Measurements from ENCODE around the gene HPCAL1.

HPCAL1 gene

DNA sequence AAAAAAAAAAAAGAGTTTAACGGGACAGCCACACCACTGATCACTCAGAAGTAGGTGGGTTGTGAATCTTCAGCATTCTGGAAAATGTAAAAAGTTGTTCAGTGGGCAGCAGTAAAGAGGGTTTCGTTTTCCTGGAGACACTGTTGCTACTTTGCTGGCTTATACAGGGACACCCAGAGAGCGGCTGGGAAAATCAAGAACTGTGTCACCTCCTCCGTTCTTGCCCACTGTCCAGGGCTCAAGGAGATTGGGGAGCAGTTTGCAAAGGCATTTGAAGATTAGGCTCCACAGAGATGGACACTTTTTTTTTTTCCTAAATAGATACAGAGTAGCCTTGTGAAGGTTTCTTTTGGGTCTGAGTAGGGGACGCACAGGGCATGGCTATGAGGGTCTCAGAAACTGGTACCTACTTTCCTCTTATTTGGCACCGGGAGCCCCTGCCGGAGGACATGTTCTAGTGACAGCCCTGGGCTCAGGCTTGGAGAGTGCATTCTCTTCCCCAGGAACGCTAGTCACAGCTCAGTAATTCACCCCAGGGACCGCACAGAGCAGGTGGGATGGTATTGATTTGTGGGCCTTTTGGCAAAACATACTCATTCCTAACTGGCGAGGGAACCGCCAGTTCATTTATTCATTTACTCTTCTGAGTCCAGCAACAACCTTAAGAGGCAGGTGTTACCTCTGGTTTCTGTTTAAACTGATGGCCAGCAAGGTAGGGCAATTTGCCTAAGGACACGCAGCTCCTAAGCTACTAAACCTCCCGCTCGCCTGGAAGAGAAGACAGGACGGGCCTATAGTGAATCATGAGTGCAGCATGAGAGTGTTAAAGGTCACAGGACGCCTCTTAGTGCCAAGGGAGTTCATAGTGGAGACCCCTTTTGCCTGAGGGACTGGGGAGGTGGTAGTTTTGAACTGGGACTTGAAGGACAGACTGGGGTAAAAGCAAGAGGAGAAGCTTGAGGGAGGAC, 53.1 kb downstream of the HPCAL1 start:
- no peak for DNase-seq (ENCODE audit: low read depth)

DNA sequence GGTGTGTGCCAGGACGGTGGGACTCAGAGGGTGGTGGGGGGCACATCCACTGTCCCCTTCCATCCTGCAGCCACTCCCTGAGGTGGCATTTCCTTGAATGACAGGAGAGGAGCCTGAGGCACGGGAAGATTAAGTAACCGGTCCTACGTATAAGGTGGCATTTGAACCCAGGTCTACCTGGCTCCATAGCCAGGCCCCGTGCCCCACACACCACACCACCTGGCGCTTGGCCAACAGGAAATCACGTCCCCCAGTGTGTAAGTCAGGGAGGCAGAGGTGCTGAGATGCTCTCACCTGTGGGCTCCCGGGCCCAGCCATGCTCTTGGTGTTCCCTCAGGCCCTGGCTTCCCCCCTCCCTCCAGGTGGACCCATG, 53.7 kb downstream of the HPCAL1 start:
- DNase-seq (ENCODE audit: low read depth), result no peak

DNA sequence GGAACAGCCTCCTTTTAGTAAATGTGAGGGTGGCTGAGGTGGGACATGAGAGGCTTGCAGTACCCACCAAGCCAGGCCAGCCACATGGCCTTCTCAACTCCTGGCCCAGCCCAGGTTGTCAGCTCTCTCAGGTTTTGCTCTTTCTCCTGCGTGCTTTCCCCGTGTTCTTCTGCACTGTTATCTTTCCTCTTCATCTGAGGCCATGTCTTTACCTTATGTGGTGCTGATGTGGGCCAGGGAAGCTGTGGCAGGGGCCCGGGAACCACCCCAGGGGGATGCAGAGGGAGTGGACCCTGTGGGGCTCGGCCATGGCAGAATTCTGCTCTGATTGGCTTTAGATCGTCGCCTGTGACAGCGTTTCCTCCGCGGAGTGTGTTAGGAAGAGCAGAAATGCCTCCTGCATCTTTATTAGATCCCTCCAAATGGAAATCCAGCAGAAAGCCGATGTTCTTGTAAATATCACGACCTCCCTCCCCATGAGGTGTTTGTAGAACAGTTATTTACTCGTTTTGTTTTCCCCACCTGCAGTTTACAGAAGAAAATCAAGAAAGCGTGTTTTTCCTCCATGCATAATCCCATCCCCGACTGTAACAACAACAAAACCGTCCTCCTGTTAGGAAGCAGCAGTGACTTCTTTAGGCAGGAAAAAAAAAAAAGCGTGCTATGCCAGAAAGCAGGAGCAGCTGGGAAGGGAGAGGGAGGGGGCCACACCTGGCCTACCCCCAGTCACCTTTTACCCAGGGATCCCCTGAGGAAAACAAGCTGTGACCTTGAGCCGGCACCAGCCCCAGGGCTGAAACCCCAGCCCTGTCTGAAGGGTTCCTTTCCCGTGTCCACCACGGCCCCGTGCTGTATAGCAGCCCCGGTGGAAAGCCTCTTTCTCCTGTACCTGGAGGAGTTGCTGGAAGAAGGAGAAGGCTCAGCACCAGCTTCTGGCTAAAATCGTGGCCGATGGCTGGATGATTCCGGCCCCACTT, 54.8 kb downstream of the HPCAL1 start:
- no peak for DNase-seq (ENCODE audit: low read depth)

DNA sequence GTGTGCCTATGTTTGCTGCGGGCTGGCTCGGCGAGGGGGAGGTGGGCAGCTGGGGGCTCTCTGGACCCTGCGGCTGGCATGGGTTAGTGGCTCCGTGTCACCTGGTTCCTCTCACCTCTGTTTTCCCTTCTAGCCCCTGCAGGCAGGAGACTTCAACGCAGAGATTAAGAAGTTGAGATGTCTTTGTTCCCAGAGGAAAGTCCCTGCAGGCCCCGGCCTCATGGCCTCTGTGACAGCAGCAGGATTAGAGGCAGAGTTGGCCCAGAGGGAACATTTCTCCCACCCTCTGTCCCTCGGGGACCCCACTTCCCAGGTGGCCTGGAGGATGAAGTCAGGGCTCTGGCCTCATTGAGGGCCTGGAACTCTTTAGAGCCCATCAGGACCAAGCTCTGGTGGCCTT, 56.5 kb downstream of the HPCAL1 start:
- no peak for DNase-seq (ENCODE audit: low read depth)

DNA sequence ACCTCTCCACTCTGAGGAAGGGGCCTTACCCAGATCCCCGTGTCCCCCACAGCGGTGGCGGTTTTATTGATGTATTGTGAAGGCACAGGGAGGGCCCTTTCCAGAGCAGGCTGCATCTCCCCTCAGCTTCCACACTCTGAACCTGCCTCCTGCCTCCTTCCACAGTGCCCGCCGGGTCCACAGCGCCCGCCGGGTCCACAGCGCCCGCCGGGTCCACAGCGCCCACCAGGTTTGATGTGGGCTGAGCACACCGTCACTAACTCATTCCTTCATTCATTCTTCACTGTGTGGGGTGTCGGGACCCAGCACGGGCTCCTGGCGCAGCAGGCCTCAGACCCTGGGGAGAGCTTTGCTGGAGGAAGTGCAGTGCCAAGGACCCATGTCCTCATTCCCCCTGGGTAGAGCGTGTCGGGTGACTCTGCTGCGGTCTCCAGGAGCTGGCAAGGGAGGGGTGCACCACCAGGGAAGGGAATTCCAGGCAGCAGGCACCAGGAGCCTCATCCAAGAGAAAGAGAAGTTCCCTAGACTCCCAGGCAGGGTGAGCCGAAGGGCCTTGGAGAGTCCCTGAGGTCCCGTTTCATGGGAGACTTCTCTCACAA, 57.1 kb downstream of the HPCAL1 start:
- DNase-seq (ENCODE audit: low read depth), result no peak

DNA sequence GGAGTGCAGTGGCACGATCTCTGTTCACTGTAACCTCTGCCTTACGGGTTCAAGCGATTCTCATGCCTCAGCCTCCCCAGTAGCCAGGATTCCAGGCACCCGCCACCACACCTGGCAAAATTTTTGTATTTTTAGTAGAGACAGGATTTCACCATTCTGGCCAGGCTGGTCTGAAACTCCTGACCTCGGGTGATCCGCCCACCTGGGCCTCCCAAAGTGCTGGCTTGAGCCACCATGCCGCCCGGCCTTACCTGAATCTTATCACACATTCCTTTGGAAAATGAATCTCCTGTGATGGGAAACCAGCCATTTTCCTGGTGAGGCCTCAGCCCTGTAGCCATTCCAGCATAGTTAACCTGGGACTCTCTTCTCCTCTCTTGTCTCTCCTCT, 57.8 kb downstream of the HPCAL1 start:
- DNase-seq (ENCODE audit: low read depth), result no peak

DNA sequence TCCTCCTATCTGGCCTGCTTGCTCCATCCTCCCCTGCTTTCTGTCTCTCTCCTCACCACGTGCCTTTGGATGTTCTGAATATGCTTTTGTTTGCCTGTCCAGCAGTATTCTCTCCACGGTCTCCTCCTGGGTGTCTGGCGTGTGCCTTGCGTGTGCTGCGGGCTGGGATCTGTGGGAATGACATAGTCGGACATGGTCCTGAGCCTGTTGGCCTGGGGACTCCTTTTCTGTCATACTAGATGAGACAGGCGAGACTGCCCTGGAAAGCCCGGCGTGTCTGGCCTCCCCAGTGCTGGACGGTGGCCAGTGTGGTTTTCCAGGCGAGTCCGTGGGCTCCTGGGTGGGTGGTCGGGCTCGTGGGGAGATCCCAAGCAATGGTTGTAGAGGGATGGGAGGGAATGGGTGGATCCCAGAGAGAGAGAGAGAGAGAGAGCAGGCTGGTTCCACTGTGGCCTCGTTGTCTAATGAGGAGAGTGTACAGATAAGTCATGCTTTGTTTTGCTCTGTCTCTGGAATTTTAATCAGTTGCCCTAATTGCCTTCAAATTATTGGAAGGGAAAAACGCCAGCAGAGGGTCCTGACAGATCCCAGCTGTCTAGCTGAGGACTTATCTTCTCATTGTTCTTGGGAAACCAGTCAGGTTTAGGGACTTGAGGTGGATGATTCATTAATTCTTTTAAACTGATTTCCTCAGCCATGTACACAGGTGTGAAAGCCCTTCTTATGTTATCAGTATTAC, 58.3 kb downstream of the HPCAL1 start:
- no peak for DNase-seq (ENCODE audit: low read depth)

DNA sequence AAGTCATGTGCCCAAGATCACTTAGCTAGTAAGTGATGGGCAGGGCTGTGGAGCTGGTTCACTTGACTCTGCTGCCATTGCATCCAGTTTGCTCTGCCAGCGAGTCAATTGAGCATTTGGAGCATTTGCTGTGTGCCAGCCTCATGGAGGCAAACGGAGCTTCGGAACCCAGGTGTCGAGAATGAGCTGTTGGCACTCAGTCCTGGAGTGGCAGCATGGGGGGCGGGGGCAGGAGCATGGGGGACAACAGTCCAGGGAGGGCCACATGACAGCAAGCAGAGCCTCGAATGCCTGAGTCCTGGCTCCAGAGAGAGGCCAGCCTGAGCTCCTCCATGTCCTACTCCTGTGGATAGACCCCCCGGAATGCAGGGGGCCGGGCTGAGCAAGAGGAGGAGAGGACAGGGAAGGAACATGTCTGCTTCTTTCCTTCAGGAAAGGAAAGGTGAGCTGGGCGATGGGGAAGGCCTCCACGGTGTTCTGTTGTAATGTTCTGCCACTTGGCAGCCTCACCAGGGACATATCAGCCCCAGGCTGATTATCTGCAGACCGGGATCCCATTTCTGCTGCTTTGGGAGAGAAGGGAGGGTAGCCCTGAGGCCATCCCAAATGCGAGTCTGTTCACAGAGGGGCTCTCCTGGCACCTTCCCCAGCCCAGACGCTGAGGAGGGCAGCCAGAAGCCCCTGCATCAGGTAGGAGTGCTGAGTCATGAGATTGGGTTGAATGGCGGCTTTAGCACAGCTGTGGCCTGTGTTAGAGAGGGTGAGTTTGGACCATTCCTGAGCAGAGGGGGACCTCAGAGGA, 59.6 kb downstream of the HPCAL1 start:
- DNase-seq (ENCODE audit: low read depth), result no peak

DNA sequence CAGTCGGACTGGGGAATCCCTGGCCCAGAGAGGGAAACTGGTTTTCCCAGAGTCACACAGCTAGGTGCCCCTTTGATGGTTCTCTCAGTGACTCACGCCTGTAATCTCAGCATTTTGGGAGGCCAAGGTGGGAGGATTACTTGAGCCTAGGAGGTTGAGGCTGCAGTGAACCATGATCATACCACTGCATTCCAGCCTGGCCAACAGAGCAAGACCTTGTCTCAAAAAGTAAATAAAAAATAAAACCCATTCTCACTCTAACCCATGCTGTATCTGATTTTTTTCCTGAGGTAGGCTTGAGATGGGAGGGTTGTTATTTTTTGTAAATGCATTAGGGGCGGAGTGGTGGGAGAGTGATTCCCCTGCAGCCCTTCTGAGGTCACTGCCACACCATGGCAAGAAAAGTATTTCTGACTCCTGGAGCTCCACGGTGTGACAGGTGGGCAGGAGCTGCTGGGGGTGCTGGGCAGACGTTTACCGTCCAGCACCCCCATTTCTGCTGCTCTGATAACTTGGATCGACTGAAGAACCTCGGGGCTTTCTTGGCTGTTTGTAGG, 60.3 kb downstream of the HPCAL1 start:
- no peak for DNase-seq (ENCODE audit: low read depth)

DNA sequence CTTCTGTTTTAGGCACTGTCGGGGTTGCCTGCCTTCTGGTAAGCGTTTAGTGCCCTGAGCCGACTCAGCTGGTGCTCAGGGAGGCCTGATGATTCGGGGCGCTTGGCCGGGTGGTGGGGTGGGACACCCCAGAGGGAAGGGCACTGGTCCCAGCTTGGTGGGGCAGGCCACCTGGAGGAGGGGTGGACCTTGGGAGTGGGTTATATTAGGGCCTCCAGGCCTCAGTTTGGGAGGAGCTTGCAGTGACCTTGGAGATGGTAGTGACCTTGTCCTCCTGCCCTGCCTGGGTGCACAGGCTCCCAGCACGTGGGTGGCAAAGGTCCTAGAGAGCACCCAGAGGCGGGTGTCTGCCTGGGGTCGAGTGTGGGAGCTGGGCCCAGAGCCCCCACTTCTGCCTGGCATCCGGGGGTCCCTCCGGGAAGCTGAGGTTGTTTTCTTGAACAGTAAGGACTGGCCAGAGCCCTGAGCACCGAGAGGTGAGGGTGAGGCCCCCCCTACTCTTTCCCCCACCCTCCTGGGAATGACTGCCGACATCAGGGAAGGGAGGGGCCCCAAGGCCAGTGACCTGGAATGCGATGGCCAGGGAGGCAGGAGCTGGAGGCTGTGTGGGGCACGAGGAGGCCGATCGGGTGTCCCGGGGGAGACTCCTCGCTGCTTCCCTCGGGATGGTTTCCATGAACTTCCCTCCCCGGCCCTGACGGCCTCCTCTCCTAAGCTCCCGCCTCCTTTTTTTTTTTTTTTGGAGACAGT, 61.3 kb downstream of the HPCAL1 start:
- DNase-seq (ENCODE audit: low read depth), result no peak

DNA sequence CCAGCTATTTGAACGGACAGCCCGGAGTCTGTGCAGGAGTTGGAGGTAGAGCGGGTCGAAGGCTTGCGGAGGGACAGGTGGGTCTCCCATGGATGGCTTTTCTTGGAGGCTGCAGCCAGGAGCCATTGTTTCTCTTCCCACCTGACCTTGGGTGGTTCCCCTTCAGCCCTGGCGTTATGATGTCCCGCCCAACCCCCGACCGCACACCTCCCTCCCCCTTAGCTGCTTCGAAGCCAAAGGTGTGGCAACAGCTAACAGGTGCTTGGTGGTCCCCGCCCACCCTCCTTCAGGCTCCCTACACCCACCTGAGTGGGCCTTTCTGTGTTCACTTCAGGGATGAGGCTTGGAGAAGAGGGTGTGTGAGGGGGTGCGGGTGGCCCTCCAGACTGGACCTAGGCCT, 62.7 kb downstream of the HPCAL1 start:
- no peak for DNase-seq (ENCODE audit: low read depth)

DNA sequence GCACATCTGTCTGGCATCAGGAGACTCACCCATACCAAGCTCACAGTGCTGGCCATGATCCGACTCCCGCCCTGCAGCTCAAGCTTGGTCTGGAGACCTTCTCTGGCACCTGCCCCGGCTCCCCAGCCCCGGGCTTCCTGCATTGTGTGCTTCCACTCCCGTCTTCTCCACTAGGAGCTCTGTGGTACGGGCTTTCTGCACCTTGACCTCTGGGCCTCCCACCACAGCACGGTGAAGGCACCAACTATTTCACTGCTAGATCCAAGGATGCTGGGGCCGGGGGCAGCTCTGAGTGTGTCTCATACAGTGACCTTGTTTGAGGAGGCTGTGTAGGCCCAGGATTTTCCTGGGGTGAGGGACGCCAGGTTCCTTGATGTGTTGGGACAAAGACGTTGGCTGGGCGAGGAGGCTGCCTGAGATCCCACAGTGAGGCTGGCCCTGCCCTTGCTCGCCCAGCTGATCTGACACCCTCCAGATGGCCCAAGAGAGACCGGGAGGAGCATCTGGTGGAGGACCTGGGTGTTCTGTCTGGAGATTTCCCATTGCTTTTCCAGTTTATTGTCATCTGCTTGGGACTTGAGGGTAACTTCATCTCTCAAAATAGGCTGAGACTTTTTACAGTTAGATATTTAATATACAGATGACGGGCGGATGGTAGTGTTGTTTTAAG, 64.0 kb downstream of the HPCAL1 start:
- no peak for DNase-seq (ENCODE audit: low read depth)

DNA sequence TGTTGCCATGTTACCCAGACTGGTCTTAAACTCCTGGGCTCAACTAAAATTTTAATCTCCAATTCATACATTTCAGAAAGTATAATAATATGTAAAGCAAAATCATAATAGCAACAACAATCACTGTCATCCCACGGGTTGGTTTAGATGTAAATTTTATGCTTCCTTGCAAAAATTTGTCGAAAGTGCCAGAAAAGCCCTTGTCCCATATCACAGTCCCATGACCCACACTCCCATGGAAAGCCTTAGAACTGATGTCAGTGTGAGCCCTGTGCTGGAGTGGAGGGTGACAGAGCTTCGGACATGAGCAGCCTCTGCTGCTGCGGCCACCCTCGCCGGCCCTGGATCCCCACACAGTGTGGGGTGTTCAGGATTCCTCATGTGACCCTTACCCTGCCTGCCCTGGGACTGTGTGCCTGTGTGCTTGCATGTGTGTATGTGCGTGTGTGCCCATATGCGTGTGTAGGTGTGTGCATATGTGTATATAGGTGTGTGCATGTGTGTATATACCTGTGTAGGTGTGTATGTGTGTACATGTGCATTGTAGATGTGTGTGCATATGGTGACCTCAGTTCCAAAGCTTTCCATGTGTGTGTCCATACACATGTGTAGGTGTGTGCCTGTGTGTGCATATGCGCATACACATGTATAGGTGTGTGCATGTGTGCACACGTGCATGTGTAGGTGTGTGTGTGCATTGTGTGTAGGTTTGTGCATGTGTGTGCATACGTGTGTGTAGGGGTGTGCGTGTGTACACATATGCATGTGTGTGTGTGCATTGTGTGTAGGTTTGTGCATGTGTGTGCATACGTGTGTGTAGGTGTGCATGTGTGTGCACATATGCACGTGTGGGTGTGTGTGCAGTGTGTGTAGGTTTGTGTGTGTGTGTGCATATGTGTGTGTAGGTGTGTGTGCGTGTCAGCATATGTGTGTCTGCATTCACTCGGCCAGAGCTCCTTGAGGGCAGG, 65.1 kb downstream of the HPCAL1 start:
- no peak for DNase-seq (ENCODE audit: low read depth)

DNA sequence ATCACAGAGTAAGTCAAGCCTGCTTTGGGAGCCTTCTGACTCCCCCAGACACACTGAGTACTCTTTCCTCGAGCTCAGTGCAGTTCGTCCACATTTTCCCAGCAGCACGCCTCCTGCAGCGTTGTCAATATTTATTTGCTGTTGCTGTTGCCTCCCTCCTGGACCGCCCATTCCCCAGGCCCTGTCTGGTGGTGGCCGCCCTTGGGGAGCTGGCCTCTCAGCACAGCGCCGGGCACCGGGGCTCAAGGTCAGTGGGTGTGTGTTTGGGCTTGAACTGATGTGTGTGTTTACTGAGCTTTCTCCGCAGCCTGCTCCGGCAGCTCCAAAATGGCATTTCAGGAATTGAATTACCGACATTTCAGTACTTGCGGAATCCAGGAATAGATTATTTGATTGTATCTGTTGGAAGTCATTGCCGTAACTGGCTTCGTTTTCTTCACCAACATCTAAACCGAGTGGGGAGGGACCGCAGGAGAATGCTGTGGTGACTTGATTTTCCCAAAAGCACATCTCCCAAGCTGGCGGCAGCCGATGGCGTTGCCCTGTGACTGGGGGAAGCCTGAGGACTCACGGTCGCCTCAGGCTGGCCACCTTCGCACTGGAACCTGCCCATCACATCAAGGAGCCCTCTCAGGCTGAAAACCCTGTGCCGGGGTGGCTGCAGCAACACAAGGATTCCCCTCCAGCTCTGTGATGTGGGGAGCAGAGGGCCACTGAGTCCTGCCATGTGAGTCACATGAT, 66.0 kb downstream of the HPCAL1 start:
- DNase-seq (ENCODE audit: low read depth), result no peak

DNA sequence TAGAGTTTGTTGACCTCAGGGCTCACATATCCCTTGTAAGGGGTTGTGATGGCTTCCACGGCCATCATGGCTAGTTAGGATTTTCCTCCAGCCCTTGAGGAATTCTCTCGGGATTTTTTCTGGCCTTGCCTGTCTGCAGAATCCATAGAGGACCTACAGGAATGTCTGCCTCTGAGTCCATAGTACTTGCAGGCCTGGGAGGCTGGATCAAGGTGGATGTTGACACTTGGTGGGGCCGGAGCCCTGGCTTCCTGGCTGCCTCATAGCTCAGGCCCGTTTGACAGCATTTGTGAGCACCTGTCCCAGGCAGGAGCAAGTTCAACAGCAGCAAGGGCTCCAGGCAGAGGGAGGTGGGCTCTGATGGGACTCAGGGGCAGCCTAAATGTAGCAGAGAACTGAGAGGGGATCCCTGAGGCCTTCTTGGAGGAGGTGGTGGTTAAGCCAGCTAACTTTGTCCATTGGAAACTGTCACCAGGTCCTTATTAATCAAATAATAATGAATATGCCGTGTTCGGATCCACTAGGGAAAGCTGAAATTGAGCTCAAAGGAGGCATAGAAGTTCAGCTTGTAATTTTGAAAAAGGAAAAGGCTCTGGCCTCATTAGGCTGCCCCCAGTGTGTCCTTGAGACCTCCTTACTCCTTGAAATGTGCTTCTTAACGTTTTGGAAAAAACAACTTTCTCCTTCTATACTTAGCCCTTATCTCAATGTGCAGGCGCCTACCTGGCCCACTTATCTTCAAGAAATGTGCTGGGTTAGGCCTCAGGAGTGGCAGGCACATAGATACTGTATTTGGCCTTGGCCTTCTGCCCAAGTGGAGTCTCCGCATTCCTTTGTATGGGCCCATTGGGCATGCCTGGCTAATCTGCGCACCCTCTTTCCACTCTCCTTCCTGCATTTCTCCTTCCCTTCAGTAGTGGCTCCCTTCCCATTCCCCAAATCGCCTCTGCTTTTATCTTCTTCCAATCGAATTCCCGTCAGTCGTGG, 66.9 kb downstream of the HPCAL1 start:
- no peak for DNase-seq (ENCODE audit: low read depth)

DNA sequence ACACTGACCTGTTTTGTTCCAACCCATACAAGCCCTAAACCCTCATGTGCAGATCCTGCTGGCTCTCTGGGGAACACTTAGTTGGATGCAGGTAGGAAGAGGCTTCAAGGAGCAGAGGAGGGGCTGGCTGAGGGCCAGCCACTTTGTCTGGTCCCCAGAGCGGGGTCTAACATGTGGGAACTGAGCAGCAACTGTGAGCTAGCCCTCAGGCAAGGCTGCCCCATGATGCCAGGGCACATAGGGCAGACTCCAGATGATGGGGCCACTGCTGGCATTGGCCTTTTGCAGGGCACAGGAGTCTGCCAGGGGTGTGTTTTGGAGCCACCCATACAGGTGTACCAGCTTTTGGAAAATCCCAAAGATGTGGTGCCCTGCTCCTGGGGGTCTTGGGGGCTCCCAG, 67.7 kb downstream of the HPCAL1 start:
- DNase-seq (ENCODE audit: low read depth), result no peak

Data from GM04504 (cell line).